Activated naive CD8-positive, alpha-beta T cell treated with anti-CD3 and anti-CD28 coated beads for 36 hours (primary cell): ENCODE results near the gene SRC. TPM values are rescaled to one million over a fixed set of nuclear protein-coding genes. Genes with fewer than 3 reads are reported as not detected.
A peak's percentile ranks its signal among the peaks of the same experiment; 100 is the strongest.

Source experiments
- DNase-seq: peaks from one replicate; pipeline ENCODE4 v3.0.0; 2021
- H3K27ac Mint-ChIP-seq: one replicate; pipeline ENCODE4 v1.8.0; 2022; ENCODE audit warnings: mild to moderate bottlenecking, moderate library complexity, mixed read lengths
- H3K27me3 Mint-ChIP-seq: one replicate; pipeline ENCODE4 v1.8.0; 2022; ENCODE audit warnings: mild to moderate bottlenecking, mixed read lengths
- H3K36me3 Mint-ChIP-seq: one replicate; pipeline ENCODE4 v1.8.0; 2021; ENCODE audit warnings: mild to moderate bottlenecking, mixed read lengths
- H3K4me1 Mint-ChIP-seq: one replicate; pipeline ENCODE4 v1.8.0; 2021; ENCODE audit warnings: mixed read lengths
- H3K4me3 Mint-ChIP-seq: one replicate; pipeline ENCODE4 v1.8.0; 2022; ENCODE audit warnings: mild to moderate bottlenecking, moderate library complexity, mixed read lengths
- H3K9me3 Mint-ChIP-seq: one replicate; pipeline ENCODE4 v1.8.0; 2022; ENCODE audit warnings: mixed read lengths
- total RNA-seq, 2 experiments: library from RNA; stranded (reverse); gene quantifications; one replicate each; pipeline ENCODE4 v1.2.3, GENCODE V29; 2021

The SRC gene
- total RNA-seq, 2 experiments from 2014 or later = 1.1 to 1.9 TPM

GRCh38 chr20:37309936-37310590 is 35.9 kb upstream of the SRC start:
- H3K27me3 Mint-ChIP-seq = no peaks in the 10 kb centered on the region
- no peak overlapping the region for H3K27ac Mint-ChIP-seq
- no peaks in the 10 kb centered on the region for H3K9me3 Mint-ChIP-seq

DNA sequence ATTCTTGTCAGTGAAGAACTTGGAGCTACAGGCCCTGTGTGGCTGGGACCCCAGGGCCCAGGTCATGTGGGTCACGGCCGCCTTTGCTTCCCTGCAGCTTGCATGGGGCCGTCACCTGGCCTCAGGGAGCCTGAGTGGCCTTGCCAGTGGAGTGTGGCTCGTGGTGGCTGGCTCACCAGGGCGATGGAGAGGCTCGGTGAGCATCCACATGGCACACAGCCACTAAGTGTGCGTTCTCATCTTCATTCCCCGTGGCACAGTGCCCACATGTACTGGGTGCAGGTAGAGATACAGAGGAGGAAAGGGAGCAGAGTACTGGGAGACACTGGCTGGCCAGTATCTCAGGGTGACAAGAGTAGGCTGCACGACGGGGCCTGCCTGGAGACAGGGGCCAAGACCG is 35.0 kb upstream of the SRC start:
- H3K9me3 Mint-ChIP-seq = no peaks in the 10 kb centered on the region
- no peaks in the 10 kb centered on the region for H3K27me3 Mint-ChIP-seq
- H3K4me3 Mint-ChIP-seq = no peak overlapping the region
- peaks cover 10% of the 10 kb centered on the region for H3K36me3 Mint-ChIP-seq
- peaks cover 18% of the 10 kb centered on the region for H3K4me1 Mint-ChIP-seq
- no peak for DNase-seq
- no peak overlapping the region for H3K27ac Mint-ChIP-seq

More at GRCh38 chr20:37309936-37310590, 35.9 kb upstream of the SRC start:
- Mint-ChIP-seq H3K4me3 (no peak overlapping the region), H3K4me1 (peaks cover 9% of the 10 kb centered on the region), H3K36me3 (peaks cover 10% of the 10 kb centered on the region)
- no peak for DNase-seq

DNA sequence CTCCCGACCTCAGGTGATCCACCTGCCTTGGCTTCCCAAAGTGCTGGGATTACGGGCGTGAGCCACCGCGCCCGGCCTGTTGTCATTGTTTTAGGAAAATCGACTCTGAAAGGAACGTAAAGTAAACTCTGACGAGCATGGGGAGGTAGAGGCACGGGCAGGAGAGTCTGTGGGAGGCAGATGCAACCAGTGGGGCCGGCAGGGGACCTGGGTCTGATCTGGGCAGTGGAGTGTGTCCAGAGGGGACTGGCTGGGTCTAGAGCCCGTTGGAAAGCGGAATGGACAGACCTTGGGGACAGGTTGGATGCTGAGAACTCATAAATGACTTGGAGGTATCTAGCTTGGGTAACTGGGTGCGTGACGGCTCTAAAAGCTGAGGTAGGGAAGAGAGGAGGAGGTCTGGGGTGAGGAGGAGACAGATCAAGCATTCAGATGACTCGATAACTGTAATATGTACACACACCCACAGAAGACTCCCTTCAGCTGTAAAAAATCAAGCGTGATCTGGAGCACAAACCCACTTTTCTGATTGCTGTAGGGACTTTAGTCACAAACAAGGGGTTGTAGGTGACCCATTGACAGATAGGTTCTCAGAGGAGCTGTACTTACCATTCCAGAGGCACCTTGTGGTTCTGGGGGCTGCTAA is 34.1 kb upstream of the SRC start:
- no peaks in the 10 kb centered on the region for H3K27me3 Mint-ChIP-seq
- no peaks in the 10 kb centered on the region for H3K9me3 Mint-ChIP-seq
- peaks cover 10% of the 10 kb centered on the region for H3K36me3 Mint-ChIP-seq
- H3K4me1 Mint-ChIP-seq = peaks cover 26% of the 10 kb centered on the region
- H3K27ac Mint-ChIP-seq = no peak overlapping the region
- no peak overlapping the region for H3K4me3 Mint-ChIP-seq
- no peak for DNase-seq

GRCh38 chr20:37313546-37314091 is 32.3 kb upstream of the SRC start:
- no peak for DNase-seq
- Mint-ChIP-seq H3K9me3 (no peaks in the 10 kb centered on the region), H3K27ac (no peak overlapping the region), H3K27me3 (no peaks in the 10 kb centered on the region), H3K4me1 (peaks cover 31% of the 10 kb centered on the region), H3K4me3 (no peak overlapping the region), H3K36me3 (peaks cover 8% of the 10 kb centered on the region)

DNA sequence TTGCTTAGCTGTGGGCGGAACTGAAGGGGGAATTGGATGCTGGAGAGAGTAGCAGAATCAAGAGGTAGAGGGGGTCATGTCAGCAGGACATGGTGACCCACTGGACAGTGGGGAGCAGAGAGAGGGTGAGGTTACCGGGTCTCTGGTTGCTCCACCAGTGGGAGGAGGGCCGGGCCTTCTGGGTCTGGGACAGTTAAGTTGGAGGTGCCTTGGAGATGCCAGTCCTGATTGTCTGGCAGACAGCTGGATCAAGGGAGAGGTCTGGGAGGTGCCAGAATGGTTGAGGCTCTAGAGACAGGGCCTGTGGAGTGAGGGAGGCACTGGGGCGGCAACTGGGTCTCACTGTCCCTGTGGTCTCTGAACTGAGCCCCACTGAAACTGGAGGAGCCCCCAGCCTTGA is 31.8 kb upstream of the SRC start:
- no peaks in the 10 kb centered on the region for H3K9me3 Mint-ChIP-seq
- no peak overlapping the region for H3K4me3 Mint-ChIP-seq
- no peaks in the 10 kb centered on the region for H3K27me3 Mint-ChIP-seq
- peaks cover 8% of the 10 kb centered on the region for H3K36me3 Mint-ChIP-seq
- H3K27ac Mint-ChIP-seq = no peak overlapping the region
- DNase-seq = no peak
- peaks cover 31% of the 10 kb centered on the region for H3K4me1 Mint-ChIP-seq

GRCh38 chr20:37314617-37315016 is 31.3 kb upstream of the SRC start:
- no peaks in the 10 kb centered on the region for H3K27me3 Mint-ChIP-seq
- no peak for DNase-seq
- no peak overlapping the region for H3K4me3 Mint-ChIP-seq
- H3K36me3 Mint-ChIP-seq = peaks cover 8% of the 10 kb centered on the region
- no peaks in the 10 kb centered on the region for H3K9me3 Mint-ChIP-seq
- H3K4me1 Mint-ChIP-seq = peaks cover 31% of the 10 kb centered on the region
- no peak overlapping the region for H3K27ac Mint-ChIP-seq

GRCh38 chr20:37315021-37315451 is 30.9 kb upstream of the SRC start:
- H3K9me3 Mint-ChIP-seq = no peaks in the 10 kb centered on the region
- H3K4me3 Mint-ChIP-seq = no peak overlapping the region
- peak overlapping the region; percentile 16 for H3K27ac Mint-ChIP-seq
- peaks cover 31% of the 10 kb centered on the region for H3K4me1 Mint-ChIP-seq
- H3K36me3 Mint-ChIP-seq = peaks cover 8% of the 10 kb centered on the region
- H3K27me3 Mint-ChIP-seq = no peaks in the 10 kb centered on the region
- DNase-seq = no peak

- peaks cover 8% of the 10 kb centered on the region for H3K36me3 Mint-ChIP-seq
- DNase-seq = no peak
- H3K4me3 Mint-ChIP-seq = no peak overlapping the region
- no peaks in the 10 kb centered on the region for H3K9me3 Mint-ChIP-seq
- peaks cover 31% of the 10 kb centered on the region for H3K4me1 Mint-ChIP-seq
- H3K27ac Mint-ChIP-seq = peak overlapping the region; percentile 74
- H3K27me3 Mint-ChIP-seq = no peaks in the 10 kb centered on the region
Observed at GRCh38 chr20:37315452-37316110, 30.4 kb upstream of the SRC start.

DNA sequence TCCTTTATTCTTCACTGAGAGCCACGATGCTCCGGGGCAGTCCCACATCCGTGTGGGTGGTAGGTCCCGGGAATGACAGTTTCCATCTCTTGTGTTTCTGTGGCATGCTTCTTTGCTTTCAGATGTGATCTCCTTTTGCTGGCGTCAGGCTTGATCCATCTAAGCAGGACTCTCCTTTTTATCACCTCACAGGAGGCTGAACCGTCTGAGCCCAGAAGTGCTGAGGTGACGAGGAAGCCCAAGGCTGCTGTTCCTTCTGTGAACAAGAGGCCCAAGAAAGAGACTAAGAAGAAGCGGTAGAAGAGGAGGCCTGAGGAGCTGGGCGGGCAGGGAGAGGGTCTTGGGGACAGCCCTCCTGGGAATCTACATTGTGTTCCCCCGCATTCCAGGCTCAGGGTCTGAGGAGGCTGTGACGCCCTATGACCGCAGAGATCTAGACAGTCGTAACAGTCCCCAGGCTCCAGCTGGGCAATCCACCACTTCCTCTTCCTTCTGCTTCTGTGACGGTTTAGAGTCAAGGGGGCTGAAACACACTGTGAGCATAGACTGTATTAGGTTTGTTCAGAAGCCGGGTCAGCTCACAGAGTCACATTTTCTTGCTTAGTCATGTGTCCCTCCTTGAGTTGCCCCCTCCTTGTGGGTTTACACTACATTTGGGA is 29.7 kb upstream of the SRC start:
- Mint-ChIP-seq H3K4me1 (peaks cover 31% of the 10 kb centered on the region), H3K4me3 (no peak overlapping the region), H3K27me3 (no peaks in the 10 kb centered on the region), H3K27ac (peak overlapping the region; percentile 74), H3K36me3 (peaks cover 6% of the 10 kb centered on the region), H3K9me3 (no peaks in the 10 kb centered on the region)
- DNase-seq = peak; percentile 13

DNA sequence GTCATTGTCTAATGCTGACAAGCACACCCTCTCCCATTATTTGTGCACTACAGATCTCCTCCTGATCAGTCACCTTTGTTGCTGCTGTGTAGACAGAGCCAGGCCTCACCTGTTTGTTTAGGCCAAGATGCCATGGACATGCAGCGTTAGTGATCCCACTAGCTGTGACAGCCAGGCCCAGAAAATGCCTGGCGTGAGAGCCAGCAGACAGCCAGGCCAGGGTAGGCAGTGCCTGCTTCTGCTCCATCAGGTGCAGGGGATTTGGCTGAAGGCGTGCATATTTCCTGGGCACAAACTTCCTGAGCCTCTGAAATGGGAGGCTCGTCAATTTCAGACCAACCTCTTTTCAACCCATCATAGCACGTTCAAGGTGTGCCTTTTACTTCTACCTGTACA is 29.2 kb upstream of the SRC start:
- Mint-ChIP-seq H3K27ac (peak overlapping the region; percentile 74), H3K4me1 (peaks cover 30% of the 10 kb centered on the region), H3K36me3 (peaks cover 6% of the 10 kb centered on the region)

DNA sequence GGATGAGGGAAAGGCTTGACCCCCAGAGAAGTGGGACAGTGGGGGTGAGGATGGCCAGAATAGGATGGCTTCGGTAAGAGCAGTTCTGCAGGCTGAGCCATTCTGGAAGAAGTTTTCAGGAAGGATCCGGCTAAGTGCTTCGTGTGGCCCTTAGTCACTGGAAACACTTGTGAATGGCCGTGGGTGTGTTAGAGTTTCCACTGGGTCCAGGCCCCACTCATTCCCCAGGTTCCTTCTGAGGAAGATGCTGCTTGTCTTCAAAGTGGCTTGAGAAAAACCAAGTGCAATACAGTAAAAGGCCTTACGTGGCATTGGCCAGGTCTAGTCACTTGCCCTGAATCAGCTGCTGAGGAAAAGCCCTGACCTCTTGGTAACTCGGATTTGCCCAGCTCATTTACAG is 28.6 kb upstream of the SRC start:
- Mint-ChIP-seq H3K36me3 (peaks cover 6% of the 10 kb centered on the region), H3K27ac (no peak overlapping the region), H3K27me3 (no peaks in the 10 kb centered on the region), H3K4me1 (peaks cover 28% of the 10 kb centered on the region), H3K9me3 (no peaks in the 10 kb centered on the region), H3K4me3 (no peak overlapping the region)
- DNase-seq = no peak

More for the DNA sequence above, 29.2 kb upstream of the SRC start:
- Mint-ChIP-seq H3K9me3 (no peaks in the 10 kb centered on the region), H3K4me3 (no peak overlapping the region), H3K27me3 (no peaks in the 10 kb centered on the region)
- DNase-seq = no peak

DNA sequence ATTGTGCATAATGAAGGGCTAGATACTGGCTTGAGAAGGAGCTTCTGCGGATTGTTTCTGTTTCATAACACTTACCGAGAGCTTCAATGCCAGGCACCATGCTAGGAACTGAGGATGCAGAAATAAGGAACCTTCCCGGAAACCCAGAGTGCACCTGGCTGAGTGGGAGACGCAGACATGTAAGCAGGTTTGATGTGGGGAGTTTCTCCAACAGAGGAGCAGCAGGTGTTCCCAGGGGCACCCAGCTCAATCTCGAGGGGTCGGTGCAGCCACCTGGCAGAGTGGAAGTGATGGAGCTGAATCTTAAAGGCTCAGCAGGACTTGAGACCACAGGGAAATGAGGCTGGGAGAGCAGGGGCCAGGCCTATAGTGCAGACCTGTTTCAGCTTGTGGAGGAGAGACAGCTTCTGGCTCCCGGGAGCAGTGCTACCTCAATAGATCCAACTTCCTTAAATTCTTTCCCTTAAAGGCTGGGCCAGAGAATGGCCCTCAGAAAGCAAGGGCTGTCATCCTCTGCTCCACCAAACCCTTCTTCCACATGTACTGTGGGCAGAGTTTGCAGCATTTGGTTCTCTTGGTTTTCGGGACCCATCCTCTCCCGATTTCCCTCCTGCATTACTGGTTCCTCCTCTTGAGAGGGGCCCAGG is 27.8 kb upstream of the SRC start:
- Mint-ChIP-seq H3K4me1 (peaks cover 28% of the 10 kb centered on the region), H3K27me3 (no peaks in the 10 kb centered on the region), H3K27ac (no peak overlapping the region)

DNA sequence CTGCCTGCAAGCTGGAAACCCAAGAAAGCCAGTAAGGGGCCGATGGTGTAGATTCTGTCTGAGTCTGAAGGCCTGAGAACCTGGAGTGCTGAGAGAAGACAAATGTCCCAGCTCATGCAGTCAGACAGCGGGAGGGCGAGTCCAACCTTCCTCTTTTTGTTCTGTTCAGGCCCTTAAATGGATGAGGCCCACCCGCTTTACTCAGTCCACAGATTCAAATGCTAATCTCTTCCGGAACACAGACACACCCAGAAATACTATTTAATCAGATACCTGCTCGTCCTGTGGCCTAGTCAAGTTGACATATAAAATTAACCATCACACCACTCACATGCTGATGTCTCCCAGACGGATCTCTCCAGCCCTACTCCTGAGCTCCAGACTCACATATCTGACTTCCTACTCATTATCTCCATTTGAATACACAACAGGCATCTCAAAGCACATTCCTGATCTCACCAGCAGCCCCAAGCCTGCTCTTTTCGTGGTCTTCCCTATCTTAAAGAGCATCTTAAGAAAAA is 26.7 kb upstream of the SRC start:
- Mint-ChIP-seq H3K9me3 (no peaks in the 10 kb centered on the region), H3K36me3 (peaks cover 2% of the 10 kb centered on the region), H3K4me3 (no peak overlapping the region), H3K27ac (no peak overlapping the region), H3K4me1 (peaks cover 22% of the 10 kb centered on the region), H3K27me3 (no peaks in the 10 kb centered on the region)
- DNase-seq = no peak

More for the DNA sequence above, 27.8 kb upstream of the SRC start:
- no peak for DNase-seq
- peaks cover 6% of the 10 kb centered on the region for H3K36me3 Mint-ChIP-seq
- H3K9me3 Mint-ChIP-seq = no peaks in the 10 kb centered on the region
- no peak overlapping the region for H3K4me3 Mint-ChIP-seq

DNA sequence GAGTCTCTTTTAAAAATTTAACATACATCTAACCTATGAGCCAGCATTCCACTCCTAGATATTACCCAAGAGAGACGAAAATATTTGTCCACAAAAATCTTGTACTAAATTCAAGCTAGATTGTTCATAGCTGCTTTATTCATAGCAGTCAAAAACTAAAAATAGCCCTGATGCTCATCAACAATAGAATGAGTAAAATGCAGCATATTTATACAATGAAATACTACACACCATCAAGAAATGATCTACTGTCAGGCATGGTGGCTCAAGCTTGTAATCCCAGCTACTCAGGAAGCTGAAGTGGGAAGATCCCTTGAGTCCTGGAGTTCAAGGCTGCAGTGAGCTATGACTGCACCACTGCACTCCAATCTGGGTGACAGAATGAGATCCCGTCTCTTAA is 22.0 kb upstream of the SRC start:
- H3K4me3 Mint-ChIP-seq = no peak overlapping the region
- no peaks in the 10 kb centered on the region for H3K36me3 Mint-ChIP-seq
- no peaks in the 10 kb centered on the region for H3K9me3 Mint-ChIP-seq
- H3K27me3 Mint-ChIP-seq = no peaks in the 10 kb centered on the region
- DNase-seq = no peak
- no peaks in the 10 kb centered on the region for H3K4me1 Mint-ChIP-seq
- H3K27ac Mint-ChIP-seq = no peak overlapping the region
